HG02623 (cell line): ENCODE data around the gene ANG.
"Not testable (repeated sequence)": the region's sequence is repeated elsewhere in the genome, so short reads cannot be mapped to it uniquely, and the experiment has no call there.

Experiments used
- ATAC-seq: cut with Tn5 transposase; IDR thresholded peaks from one replicate; pipeline ENCODE4 v1.9.1; 2021; ENCODE audit warnings: moderate library complexity; ENCODE audit not compliant: unreplicated experiment

ANG gene

DNA sequence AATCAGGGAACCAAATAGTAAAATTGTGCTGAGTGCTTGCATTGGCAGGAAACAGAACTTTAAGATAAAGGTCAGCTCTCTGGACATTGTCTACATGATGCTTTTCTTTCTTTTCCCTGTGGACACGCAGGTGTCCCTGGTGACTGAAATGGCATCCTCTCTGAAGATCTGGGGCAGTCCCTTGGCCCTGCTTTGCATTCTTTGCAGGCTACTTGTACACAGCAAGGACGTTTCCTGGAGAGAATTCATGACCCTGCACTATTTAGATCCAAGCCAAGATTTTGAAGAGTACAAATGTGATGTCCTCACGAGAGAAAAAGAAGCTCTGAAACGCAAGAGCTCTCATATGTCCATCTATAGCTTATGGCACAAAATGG, 45.9 kb downstream of the ANG start:
- no peak for ATAC-seq

DNA sequence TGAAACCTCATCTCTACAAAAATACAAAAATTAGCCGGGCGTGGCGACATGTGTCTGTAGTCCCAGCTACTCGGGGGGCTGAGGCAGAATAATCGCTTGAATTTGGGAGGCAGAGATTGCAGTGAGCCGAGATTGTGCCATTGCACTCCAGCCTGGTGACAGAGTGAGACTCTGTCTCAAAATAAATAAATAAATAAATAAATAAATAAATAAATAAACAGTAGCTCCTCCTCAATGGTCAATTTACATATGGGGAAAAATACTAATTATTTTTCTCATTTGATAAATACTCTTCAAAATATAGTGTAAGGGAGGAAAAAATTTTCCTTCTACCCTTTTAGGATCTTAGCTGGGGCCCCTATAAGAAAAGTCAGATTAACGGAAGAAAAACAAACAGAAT, 49.7 kb downstream of the ANG start:
- not testable (repeated sequence) for ATAC-seq

- no peak for ATAC-seq
Measured at GRCh38 chr14:20742132-20742531, 53.6 kb downstream of the ANG start.

- no peak for ATAC-seq
Measured at GRCh38 chr14:20743556-20743955, 55.0 kb downstream of the ANG start.
